ENCODE results near the gene FLT3. TPM values are rescaled to one million over a fixed set of nuclear protein-coding genes. Genes with fewer than 3 reads are reported as not detected.

The FLT3 gene
- total and polyA plus RNA-seq, 2 donors from 2014 or later = 2.9 TPM; not detected in 1

- no peak overlapping the region for H3K4me3 ChIP-seq (ENCODE audit: low read length in 3 of 3)
- no peak for TF ChIP-seq CTCF (IDR thresholded peaks at IDR 0.05; ENCODE audit: borderline replicate concordance, extremely low read depth, insufficient read depth)
- H3K36me3 ChIP-seq (ENCODE audit: control insufficient read depth in 2 of 3, insufficient read depth in 3 of 3, low read length in 3 of 3) = no peaks in the 10 kb centered on the region
- FAIRE-seq (no peak), DNase-seq (peak in 1 of 5 donors; percentile 64)
- no peak overlapping the region for H3K27ac ChIP-seq (ENCODE audit: low read depth in 2 of 2, low read length in 2 of 2)
- H3K9me3 ChIP-seq (ENCODE audit: control insufficient read depth in 2 of 3, insufficient read depth in 1 of 3, low read length in 3 of 3) = no peaks in the 10 kb centered on the region
- peaks cover 72% of the 10 kb centered on the region for H3K27me3 ChIP-seq (ENCODE audit: control insufficient read depth, insufficient read depth, low read length)
- no peak overlapping the region for H3K9ac ChIP-seq (ENCODE audit: low read length in 3 of 3)
- intact Hi-C loops (cut with DNase I) = no loop called here
- H3K4me1 ChIP-seq (ENCODE audit: control insufficient read depth in 2 of 3, insufficient read depth in 2 of 3, low read depth in 1 of 3, low read length in 3 of 3) = no peaks in the 10 kb centered on the region
These were observed 131.9 kb downstream of the FLT3 start for GRCh38 chr13:27968316-27969081.

- Histone ChIP-seq H3K27ac (ENCODE audit: low read depth in 2 of 2, low read length in 2 of 2) (peak overlapping the region in 1 of 2 donors; percentile 22), H3K4me3 (ENCODE audit: low read length in 3 of 3) (no peak overlapping the region), H3K4me1 (ENCODE audit: control insufficient read depth in 2 of 3, insufficient read depth in 2 of 3, low read depth in 1 of 3, low read length in 3 of 3) (no peaks in the 10 kb centered on the region), H3K27me3 (ENCODE audit: control insufficient read depth, insufficient read depth, low read length) (peaks cover 77% of the 10 kb centered on the region), H3K9me3 (ENCODE audit: control insufficient read depth in 2 of 3, insufficient read depth in 1 of 3, low read length in 3 of 3) (no peaks in the 10 kb centered on the region), H3K36me3 (ENCODE audit: control insufficient read depth in 2 of 3, insufficient read depth in 3 of 3, low read length in 3 of 3) (no peaks in the 10 kb centered on the region), H3K9ac (ENCODE audit: low read length in 3 of 3) (no peak overlapping the region)
- FAIRE-seq (no peak), DNase-seq (no peak)
- intact Hi-C loops (cut with DNase I) = no loop called here
- no peak for TF ChIP-seq CTCF (IDR thresholded peaks at IDR 0.05; ENCODE audit: borderline replicate concordance, extremely low read depth, insufficient read depth)
These were observed 132.6 kb downstream of the FLT3 start for GRCh38 chr13:27967736-27968315.

- no peak for FAIRE-seq
- TF ChIP-seq CTCF (IDR thresholded peaks at IDR 0.05; ENCODE audit: borderline replicate concordance, extremely low read depth, insufficient read depth) = no peak
- no peak overlapping the region for H3K27ac ChIP-seq (ENCODE audit: low read depth in 2 of 2, low read length in 2 of 2)
- no peak for DNase-seq
- H3K9me3 ChIP-seq (ENCODE audit: control insufficient read depth in 2 of 3, insufficient read depth in 1 of 3, low read length in 3 of 3) = no peaks in the 10 kb centered on the region
- peaks cover 76% of the 10 kb centered on the region for H3K27me3 ChIP-seq (ENCODE audit: control insufficient read depth, insufficient read depth, low read length)
- intact Hi-C loops (cut with DNase I) = no loop called here
- no peak overlapping the region for H3K4me3 ChIP-seq (ENCODE audit: low read length in 3 of 3)
- no peaks in the 10 kb centered on the region for H3K4me1 ChIP-seq (ENCODE audit: control insufficient read depth in 2 of 3, insufficient read depth in 2 of 3, low read depth in 1 of 3, low read length in 3 of 3)
- no peaks in the 10 kb centered on the region for H3K36me3 ChIP-seq (ENCODE audit: control insufficient read depth in 2 of 3, insufficient read depth in 3 of 3, low read length in 3 of 3)
- no peak overlapping the region for H3K9ac ChIP-seq (ENCODE audit: low read length in 3 of 3)
These were observed 133.1 kb downstream of the FLT3 start for GRCh38 chr13:27967203-27967735.

Data from kidney (tissue), 14 donors.